ENCODE data around the gene CDNF. TPM values are rescaled to one million over a fixed set of nuclear protein-coding genes. Genes with fewer than 3 reads are reported as not detected.

The CDNF gene
- polyA plus RNA-seq, 1 experiment, result 1.7 TPM

- H3K9me3 ChIP-seq (ENCODE audit: control insufficient read depth, insufficient read depth, low read length), result peaks cover 3% of the 10 kb centered on the region
- H3K27me3 ChIP-seq (ENCODE audit: control insufficient read depth, insufficient read depth, low read length), result no peaks in the 10 kb centered on the region
- H3K4me3 ChIP-seq (ENCODE audit: low read depth, low read length), result no peak overlapping the region
- ChIA-PET CTCF (interaction anchor here (0.6 kb wide), 1 partner anchor 41 kb away, joined by 3 read pairs; no protein-coding TSS in a partner anchor), POLR2A (interaction anchor here (0.7 kb wide), 1 partner anchor 212 kb away, joined by 10 read pairs; no protein-coding TSS in a partner anchor)
- TF ChIP-seq, protein P1, sequence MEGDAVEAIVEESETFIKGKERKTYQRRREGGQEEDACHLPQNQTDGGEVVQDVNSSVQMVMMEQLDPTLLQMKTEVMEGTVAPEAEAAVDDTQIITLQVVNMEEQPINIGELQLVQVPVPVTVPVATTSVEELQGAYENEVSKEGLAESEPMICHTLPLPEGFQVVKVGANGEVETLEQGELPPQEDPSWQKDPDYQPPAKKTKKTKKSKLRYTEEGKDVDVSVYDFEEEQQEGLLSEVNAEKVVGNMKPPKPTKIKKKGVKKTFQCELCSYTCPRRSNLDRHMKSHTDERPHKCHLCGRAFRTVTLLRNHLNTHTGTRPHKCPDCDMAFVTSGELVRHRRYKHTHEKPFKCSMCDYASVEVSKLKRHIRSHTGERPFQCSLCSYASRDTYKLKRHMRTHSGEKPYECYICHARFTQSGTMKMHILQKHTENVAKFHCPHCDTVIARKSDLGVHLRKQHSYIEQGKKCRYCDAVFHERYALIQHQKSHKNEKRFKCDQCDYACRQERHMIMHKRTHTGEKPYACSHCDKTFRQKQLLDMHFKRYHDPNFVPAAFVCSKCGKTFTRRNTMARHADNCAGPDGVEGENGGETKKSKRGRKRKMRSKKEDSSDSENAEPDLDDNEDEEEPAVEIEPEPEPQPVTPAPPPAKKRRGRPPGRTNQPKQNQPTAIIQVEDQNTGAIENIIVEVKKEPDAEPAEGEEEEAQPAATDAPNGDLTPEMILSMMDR (IDR thresholded peaks at IDR 0.05; ENCODE audit: low read depth, low read length), result no peak
- no peak for DNase-seq (ENCODE audit: low read depth, low spot score)
- H3K27ac ChIP-seq (ENCODE audit: low read depth, low read length), result no peak overlapping the region
Observed at GRCh38 chr10:14782691-14783363, 55.0 kb downstream of the CDNF start.

DNA sequence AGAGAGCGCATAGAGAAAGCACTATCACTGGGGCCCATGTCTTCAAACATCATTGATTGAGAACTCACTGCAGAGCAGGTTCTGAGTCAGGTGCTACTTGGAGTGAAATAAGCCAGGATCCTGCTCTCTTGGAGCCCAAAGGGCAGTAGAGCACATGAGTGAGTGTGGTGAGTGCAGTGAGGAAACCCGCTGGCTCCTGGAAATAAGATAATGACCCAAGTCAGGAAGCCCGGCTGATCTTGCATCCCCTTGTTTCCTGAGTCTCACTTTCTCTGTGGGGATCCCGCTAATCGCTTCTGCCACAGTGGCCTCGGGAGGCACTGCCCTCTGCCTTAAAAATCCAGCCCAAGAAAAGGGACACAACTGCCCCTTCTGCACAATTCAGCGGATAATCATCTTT is 56.1 kb downstream of the CDNF start:
- TF ChIP-seq, protein P1 (IDR thresholded peaks at IDR 0.05; ENCODE audit: low read depth, low read length), result no peak
- Histone ChIP-seq H3K4me3 (ENCODE audit: low read depth, low read length) (no peak overlapping the region), H3K27me3 (ENCODE audit: control insufficient read depth, insufficient read depth, low read length) (no peaks in the 10 kb centered on the region), H3K27ac (ENCODE audit: low read depth, low read length) (no peak overlapping the region), H3K9me3 (ENCODE audit: control insufficient read depth, insufficient read depth, low read length) (peaks cover 3% of the 10 kb centered on the region)
- POLR2A ChIA-PET, result no interaction called here
- DNase-seq (ENCODE audit: low read depth, low spot score), result no peak
- CTCF ChIA-PET, result no interaction called here

GRCh38 chr10:14779001-14779651 is 58.7 kb downstream of the CDNF start:
- DNase-seq (ENCODE audit: low read depth, low spot score), result peak; percentile 59
- TF ChIP-seq, protein P1 (IDR thresholded peaks at IDR 0.05; ENCODE audit: low read depth, low read length), result no peak

DNA sequence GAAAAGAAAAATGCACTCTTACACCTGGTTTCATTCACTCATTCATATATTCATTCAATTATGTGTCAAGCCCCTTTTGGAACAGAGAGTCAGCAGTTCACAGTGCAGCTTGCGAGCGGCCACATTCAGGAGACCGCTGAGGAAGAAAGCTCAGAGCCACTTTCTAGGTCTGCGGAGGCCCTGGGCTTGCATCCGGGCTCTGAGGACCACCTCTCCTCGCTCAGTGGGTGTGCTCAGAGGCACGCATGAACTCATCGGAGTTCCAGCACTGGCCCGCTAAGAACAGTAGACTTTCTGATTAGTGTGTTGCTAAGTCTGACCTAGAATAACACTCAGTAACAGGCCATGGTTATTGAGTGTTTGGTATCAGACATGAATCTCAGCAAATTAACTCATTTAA is 61.3 kb downstream of the CDNF start:
- POLR2A ChIA-PET, result no interaction called here
- H3K9me3 ChIP-seq (ENCODE audit: control insufficient read depth, insufficient read depth, low read length), result peaks cover 3% of the 10 kb centered on the region; the same call in 1 of the 2 replicates
- peaks cover 9% of the 10 kb centered on the region for H3K27me3 ChIP-seq (ENCODE audit: control insufficient read depth, insufficient read depth, low read length)
- no peak overlapping the region for H3K27ac ChIP-seq (ENCODE audit: low read depth, low read length)
- no peak overlapping the region for H3K4me3 ChIP-seq (ENCODE audit: low read depth, low read length)
- CTCF ChIA-PET, result no interaction called here
- TF ChIP-seq, protein P1 (IDR thresholded peaks at IDR 0.05; ENCODE audit: low read depth, low read length), result no peak
- no peak for DNase-seq (ENCODE audit: low read depth, low spot score)

More at GRCh38 chr10:14779001-14779651, 58.7 kb downstream of the CDNF start:
- no peak overlapping the region for H3K4me3 ChIP-seq (ENCODE audit: low read depth, low read length)
- ChIA-PET CTCF (no interaction called here), POLR2A (no interaction called here)
- H3K9me3 ChIP-seq (ENCODE audit: control insufficient read depth, insufficient read depth, low read length), result peaks cover 2% of the 10 kb centered on the region; the same call in 1 of the 2 replicates
- H3K27me3 ChIP-seq (ENCODE audit: control insufficient read depth, insufficient read depth, low read length), result peaks cover 8% of the 10 kb centered on the region
- peak overlapping the region; percentile 73 for H3K27ac ChIP-seq (ENCODE audit: low read depth, low read length)

- no peak overlapping the region for H3K27ac ChIP-seq (ENCODE audit: low read depth, low read length)
- ChIA-PET POLR2A (no interaction called here), CTCF (no interaction called here)
- peaks cover 3% of the 10 kb centered on the region; the same call in 1 of the 2 replicates for H3K9me3 ChIP-seq (ENCODE audit: control insufficient read depth, insufficient read depth, low read length)
- TF ChIP-seq, protein P1 (IDR thresholded peaks at IDR 0.05; ENCODE audit: low read depth, low read length), result no peak
- no peak overlapping the region for H3K4me3 ChIP-seq (ENCODE audit: low read depth, low read length)
- no peak for DNase-seq (ENCODE audit: low read depth, low spot score)
- peaks cover 9% of the 10 kb centered on the region for H3K27me3 ChIP-seq (ENCODE audit: control insufficient read depth, insufficient read depth, low read length)
Observed at GRCh38 chr10:14775656-14776055, 62.2 kb downstream of the CDNF start.
